Osteoblast (primary cell): ENCODE results near the gene RBL2. TPM values are rescaled to one million over a fixed set of nuclear protein-coding genes. Genes with fewer than 3 reads are reported as not detected.

ENCODE experiments used
- DNase-seq: peaks from one replicate; pipeline ENCODE4 v3.0.0; 2011; ENCODE audit warnings: low spot score, mixed read lengths; ENCODE audit not compliant: insufficient read length; ENCODE audit errors: missing footprints
- H2AFZ ChIP-seq: 2 replicates; pipeline ENCODE4 v1.6.0; 2011; ENCODE audit warnings: mild to moderate bottlenecking, low read length
- H3K27ac ChIP-seq: 2 replicates; pipeline ENCODE4 v1.5.1; 2011; ENCODE audit warnings: mild to moderate bottlenecking, low read depth, low read length, moderate library complexity
- H3K27me3 ChIP-seq: 2 replicates; pipeline ENCODE4 v1.6.0; 2012; ENCODE audit warnings: mild to moderate bottlenecking, control low read depth, inconsistent platforms, low read length, moderate library complexity; ENCODE audit not compliant: insufficient read depth
- H3K36me3 ChIP-seq: 2 replicates; pipeline ENCODE4 v1.5.1; 2011; ENCODE audit warnings: mild to moderate bottlenecking, low read length, control low read depth, moderate library complexity; ENCODE audit not compliant: insufficient read depth
- H3K4me1 ChIP-seq: 2 replicates; pipeline ENCODE4 v1.5.1; 2011; ENCODE audit warnings: mild to moderate bottlenecking, low read length, control low read depth, moderate library complexity; ENCODE audit not compliant: insufficient read depth
- H3K4me2 ChIP-seq: 2 replicates; pipeline ENCODE4 v1.6.0; 2011; ENCODE audit warnings: mild to moderate bottlenecking, low read length; ENCODE audit not compliant: insufficient read depth
- H3K4me3 ChIP-seq: fragments of 200-600 bp; sonication (generic); 3 replicates; pipeline ENCODE4 v1.5.1; 2012; ENCODE audit warnings: mild to moderate bottlenecking, low read length, inconsistent platforms; ENCODE audit not compliant: insufficient read depth
- H3K79me2 ChIP-seq: 2 replicates; pipeline ENCODE4 v1.6.0; 2012; ENCODE audit warnings: mild to moderate bottlenecking, low read length, control low read depth, inconsistent platforms; ENCODE audit not compliant: insufficient read depth
- H3K9me3 ChIP-seq: 2 replicates; pipeline ENCODE4 v1.5.1; 2011; ENCODE audit warnings: low read depth, low read length, control low read depth
- H4K20me1 ChIP-seq: 2 replicates; pipeline ENCODE4 v1.6.0; 2012; ENCODE audit warnings: mild to moderate bottlenecking, low read length, control low read depth; ENCODE audit not compliant: insufficient read depth
- CTCF ChIP-seq: IDR thresholded peaks from 2 replicates; pipeline ENCODE4 v1.5.1; 2011; ENCODE audit warnings: mild to moderate bottlenecking, low read depth, low read length, moderate library complexity; ENCODE audit errors: extremely low read depth
- total RNA-seq: library from RNA; depleted of rRNA; stranded (reverse); fragments of >200 nt; gene quantifications from 2 replicates; pipeline ENCODE4 v1.2.3, GENCODE V29; 2012

Gene RBL2
- total RNA-seq, 1 donor: 56.1 TPM

- no peak for TF ChIP-seq CTCF
- H3K4me1 ChIP-seq: peaks cover 14% of the 10 kb centered on the region
- H3K27ac ChIP-seq: peak overlapping the region; percentile 86
- H3K79me2 ChIP-seq: peaks cover 44% of the 10 kb centered on the region
- no peaks in the 10 kb centered on the region for H3K9me3 ChIP-seq
- no peaks in the 10 kb centered on the region for H3K27me3 ChIP-seq
- peak; percentile 95 for DNase-seq
- no peaks in the 10 kb centered on the region for H4K20me1 ChIP-seq
- H3K4me3 ChIP-seq: peak overlapping the region; percentile 94
- H2AFZ ChIP-seq: peak overlapping the region; percentile 100
- H3K4me2 ChIP-seq: peak overlapping the region; percentile 98
- peaks cover 4% of the 10 kb centered on the region for H3K36me3 ChIP-seq
These were observed 906 bp downstream of the RBL2 start for GRCh38 chr16:53435066-53435688.

- Histone ChIP-seq H3K4me2 (no peak overlapping the region), H3K79me2 (peaks cover 38% of the 10 kb centered on the region), H3K36me3 (peaks cover 13% of the 10 kb centered on the region), H3K4me1 (peaks cover 11% of the 10 kb centered on the region), H3K4me3 (no peak overlapping the region), H3K27me3 (no peaks in the 10 kb centered on the region), H3K27ac (no peak overlapping the region), H3K9me3 (no peaks in the 10 kb centered on the region), H4K20me1 (no peaks in the 10 kb centered on the region), H2AFZ (no peak overlapping the region)
- DNase-seq: no peak
- TF ChIP-seq CTCF: no peak
These were observed 5.9 kb downstream of the RBL2 start for GRCh38 chr16:53440125-53440524.

GRCh38 chr16:53445534-53445933 lies 11.3 kb downstream of the RBL2 start:
- no peak overlapping the region for H3K4me3 ChIP-seq
- H3K27me3 ChIP-seq: no peaks in the 10 kb centered on the region
- no peaks in the 10 kb centered on the region for H4K20me1 ChIP-seq
- H3K4me1 ChIP-seq: no peaks in the 10 kb centered on the region
- H3K27ac ChIP-seq: no peak overlapping the region
- H2AFZ ChIP-seq: no peak overlapping the region
- H3K36me3 ChIP-seq: peaks cover 19% of the 10 kb centered on the region
- TF ChIP-seq CTCF: no peak
- no peak overlapping the region for H3K4me2 ChIP-seq
- peaks cover 2% of the 10 kb centered on the region for H3K79me2 ChIP-seq
- H3K9me3 ChIP-seq: no peaks in the 10 kb centered on the region
- no peak for DNase-seq

- Histone ChIP-seq H3K27ac (no peak overlapping the region), H3K27me3 (no peaks in the 10 kb centered on the region), H3K36me3 (peaks cover 17% of the 10 kb centered on the region), H2AFZ (no peak overlapping the region), H3K4me3 (no peak overlapping the region), H3K4me1 (no peaks in the 10 kb centered on the region), H3K4me2 (no peak overlapping the region), H3K9me3 (no peaks in the 10 kb centered on the region), H4K20me1 (no peaks in the 10 kb centered on the region), H3K79me2 (peaks cover 2% of the 10 kb centered on the region)
- TF ChIP-seq CTCF: no peak
- no peak for DNase-seq
These were observed 11.8 kb downstream of the RBL2 start for GRCh38 chr16:53446090-53446489.
